ENCODE results near the gene GCH1.

DNA sequence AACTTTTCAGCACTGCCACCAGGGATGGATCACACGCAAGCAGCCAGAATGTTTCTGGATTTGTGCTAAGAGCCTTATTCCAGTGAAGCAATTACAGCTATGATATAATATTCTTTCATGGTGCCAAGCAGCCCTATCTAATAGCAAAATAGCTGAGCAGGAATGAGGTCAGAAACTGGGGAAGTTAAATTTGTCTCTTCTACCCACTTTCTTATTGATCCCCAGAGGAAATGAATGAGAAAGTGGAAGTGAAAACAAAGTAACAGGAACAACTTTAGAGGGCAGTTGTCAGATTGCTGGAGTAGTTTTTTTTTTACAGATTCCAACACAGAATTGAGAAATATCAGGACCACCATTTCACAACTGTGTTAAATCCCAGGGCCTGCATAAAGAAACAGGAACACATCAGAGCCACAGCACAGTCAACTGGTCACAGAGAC is 44.8 kb downstream of the GCH1 start:
- TF ChIP-seq, protein P1, sequence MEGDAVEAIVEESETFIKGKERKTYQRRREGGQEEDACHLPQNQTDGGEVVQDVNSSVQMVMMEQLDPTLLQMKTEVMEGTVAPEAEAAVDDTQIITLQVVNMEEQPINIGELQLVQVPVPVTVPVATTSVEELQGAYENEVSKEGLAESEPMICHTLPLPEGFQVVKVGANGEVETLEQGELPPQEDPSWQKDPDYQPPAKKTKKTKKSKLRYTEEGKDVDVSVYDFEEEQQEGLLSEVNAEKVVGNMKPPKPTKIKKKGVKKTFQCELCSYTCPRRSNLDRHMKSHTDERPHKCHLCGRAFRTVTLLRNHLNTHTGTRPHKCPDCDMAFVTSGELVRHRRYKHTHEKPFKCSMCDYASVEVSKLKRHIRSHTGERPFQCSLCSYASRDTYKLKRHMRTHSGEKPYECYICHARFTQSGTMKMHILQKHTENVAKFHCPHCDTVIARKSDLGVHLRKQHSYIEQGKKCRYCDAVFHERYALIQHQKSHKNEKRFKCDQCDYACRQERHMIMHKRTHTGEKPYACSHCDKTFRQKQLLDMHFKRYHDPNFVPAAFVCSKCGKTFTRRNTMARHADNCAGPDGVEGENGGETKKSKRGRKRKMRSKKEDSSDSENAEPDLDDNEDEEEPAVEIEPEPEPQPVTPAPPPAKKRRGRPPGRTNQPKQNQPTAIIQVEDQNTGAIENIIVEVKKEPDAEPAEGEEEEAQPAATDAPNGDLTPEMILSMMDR (IDR thresholded peaks at IDR 0.05), result no peak
- no peak for TF ChIP-seq POLR2A (IDR thresholded peaks at IDR 0.05)
